ENCODE measurements around the gene PTPRD. TPM values are rescaled to one million over a fixed set of nuclear protein-coding genes. Genes with fewer than 3 reads are reported as not detected.

PTPRD gene
- total RNA-seq, 1 experiment from 2014 or later, result 1.8 TPM

DNA sequence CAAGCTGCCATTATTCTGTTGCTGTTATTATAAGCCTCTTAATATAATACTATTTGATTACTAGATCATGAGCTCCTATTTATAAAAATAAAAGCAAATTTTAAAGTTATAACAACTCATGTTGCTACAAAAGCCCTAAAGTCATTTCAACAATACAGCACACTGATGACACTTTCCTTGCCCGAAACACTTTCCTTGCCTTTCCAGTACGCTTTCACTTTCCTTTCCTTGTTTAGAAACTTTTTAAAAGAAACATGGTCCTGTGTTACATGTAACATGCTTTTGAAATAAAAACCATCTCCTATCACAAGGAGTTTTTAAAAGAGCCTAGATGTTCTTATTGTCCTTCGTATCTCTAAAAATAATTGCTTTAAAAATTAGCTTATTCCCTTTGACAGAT lies 688.4 kb downstream of the PTPRD start:
- TF ChIP-seq, protein P1, sequence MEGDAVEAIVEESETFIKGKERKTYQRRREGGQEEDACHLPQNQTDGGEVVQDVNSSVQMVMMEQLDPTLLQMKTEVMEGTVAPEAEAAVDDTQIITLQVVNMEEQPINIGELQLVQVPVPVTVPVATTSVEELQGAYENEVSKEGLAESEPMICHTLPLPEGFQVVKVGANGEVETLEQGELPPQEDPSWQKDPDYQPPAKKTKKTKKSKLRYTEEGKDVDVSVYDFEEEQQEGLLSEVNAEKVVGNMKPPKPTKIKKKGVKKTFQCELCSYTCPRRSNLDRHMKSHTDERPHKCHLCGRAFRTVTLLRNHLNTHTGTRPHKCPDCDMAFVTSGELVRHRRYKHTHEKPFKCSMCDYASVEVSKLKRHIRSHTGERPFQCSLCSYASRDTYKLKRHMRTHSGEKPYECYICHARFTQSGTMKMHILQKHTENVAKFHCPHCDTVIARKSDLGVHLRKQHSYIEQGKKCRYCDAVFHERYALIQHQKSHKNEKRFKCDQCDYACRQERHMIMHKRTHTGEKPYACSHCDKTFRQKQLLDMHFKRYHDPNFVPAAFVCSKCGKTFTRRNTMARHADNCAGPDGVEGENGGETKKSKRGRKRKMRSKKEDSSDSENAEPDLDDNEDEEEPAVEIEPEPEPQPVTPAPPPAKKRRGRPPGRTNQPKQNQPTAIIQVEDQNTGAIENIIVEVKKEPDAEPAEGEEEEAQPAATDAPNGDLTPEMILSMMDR (IDR thresholded peaks at IDR 0.05; ENCODE audit: unreplicated experiment), result no peak
- Mint-ChIP-seq H3K9me3 (ENCODE audit: low read depth, unreplicated experiment) (no peaks in the 10 kb centered on the region), H3K27ac (ENCODE audit: unreplicated experiment) (no peak overlapping the region), H3K36me3 (ENCODE audit: insufficient read depth, unreplicated experiment) (no peaks in the 10 kb centered on the region), H3K4me1 (ENCODE audit: low read depth, unreplicated experiment) (no peaks in the 10 kb centered on the region), H3K4me3 (ENCODE audit: low read depth, unreplicated experiment) (no peak overlapping the region), H3K27me3 (ENCODE audit: unreplicated experiment) (no peaks in the 10 kb centered on the region)
- intact Hi-C loops (cut with micrococcal nuclease; ENCODE audit: unreplicated experiment), result no loop called here
- CTCF ChIA-PET, result no interaction called here
- no peak for DNase-seq
- no TSS peak for BruUV-seq (replicated peaks)

DNA sequence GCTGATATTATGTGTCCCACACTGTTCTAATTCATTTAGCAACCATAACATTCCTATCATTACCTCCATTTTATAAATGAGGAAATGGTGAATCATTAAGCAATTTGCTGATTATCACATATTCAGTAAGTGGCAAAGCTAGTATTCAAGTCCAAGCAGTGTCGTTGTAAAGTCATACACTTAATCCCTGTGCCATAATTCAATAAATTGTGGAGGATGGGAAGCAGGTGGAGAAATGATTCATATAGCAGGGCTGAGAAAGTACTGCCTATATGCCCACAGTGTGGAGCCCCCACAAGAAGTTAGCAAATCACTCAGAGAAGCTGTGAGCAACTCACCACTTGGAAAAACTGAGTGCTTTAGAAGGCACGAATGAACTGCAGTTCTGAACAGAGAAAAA lies 691.0 kb downstream of the PTPRD start:
- Mint-ChIP-seq H3K9me3 (ENCODE audit: low read depth, unreplicated experiment) (no peaks in the 10 kb centered on the region), H3K4me1 (ENCODE audit: low read depth, unreplicated experiment) (no peaks in the 10 kb centered on the region), H3K36me3 (ENCODE audit: insufficient read depth, unreplicated experiment) (no peaks in the 10 kb centered on the region), H3K27me3 (ENCODE audit: unreplicated experiment) (no peaks in the 10 kb centered on the region), H3K4me3 (ENCODE audit: low read depth, unreplicated experiment) (no peak overlapping the region), H3K27ac (ENCODE audit: unreplicated experiment) (no peak overlapping the region)
- CTCF ChIA-PET, result no interaction called here
- DNase-seq, result no peak
- no TSS peak for BruUV-seq (replicated peaks)
- intact Hi-C loops (cut with micrococcal nuclease; ENCODE audit: unreplicated experiment), result no loop called here
- TF ChIP-seq, protein P1 (IDR thresholded peaks at IDR 0.05; ENCODE audit: unreplicated experiment), result no peak

DNA sequence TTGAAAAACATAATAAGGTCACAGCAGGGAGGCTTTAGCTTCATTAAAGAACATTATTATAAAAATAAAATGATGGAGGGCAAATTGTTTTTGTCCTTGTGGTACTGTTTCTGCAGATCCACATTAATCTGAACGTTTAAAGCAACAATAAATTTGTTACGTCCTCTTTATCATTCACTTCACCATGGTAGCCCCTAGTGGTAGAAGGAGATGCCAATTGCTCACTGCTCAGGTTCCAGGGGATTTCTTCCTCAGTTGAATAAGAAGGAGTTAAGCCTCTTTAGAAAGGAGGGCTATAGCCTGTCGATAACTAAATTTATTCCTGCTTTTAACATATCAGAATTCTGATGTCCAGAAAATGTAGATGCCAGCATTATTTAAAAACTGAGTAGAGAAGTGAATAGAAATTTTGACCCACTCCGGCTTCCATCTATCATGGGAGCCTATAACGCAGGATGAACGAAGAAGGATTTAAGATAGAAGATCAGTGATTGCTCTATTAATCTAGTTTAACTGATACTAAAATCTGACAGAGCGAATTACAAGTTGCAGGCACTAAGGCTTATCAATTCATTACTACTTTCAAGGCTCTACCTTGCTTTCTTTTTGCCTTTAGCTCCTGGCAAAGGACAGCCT lies 692.3 kb downstream of the PTPRD start:
- DNase-seq, result no peak
- Mint-ChIP-seq H3K27ac (ENCODE audit: unreplicated experiment) (no peak overlapping the region), H3K4me3 (ENCODE audit: low read depth, unreplicated experiment) (no peak overlapping the region), H3K36me3 (ENCODE audit: insufficient read depth, unreplicated experiment) (no peaks in the 10 kb centered on the region), H3K27me3 (ENCODE audit: unreplicated experiment) (no peaks in the 10 kb centered on the region), H3K4me1 (ENCODE audit: low read depth, unreplicated experiment) (no peaks in the 10 kb centered on the region), H3K9me3 (ENCODE audit: low read depth, unreplicated experiment) (no peaks in the 10 kb centered on the region)
- intact Hi-C loops (cut with micrococcal nuclease; ENCODE audit: unreplicated experiment), result no loop called here
- BruUV-seq (replicated peaks), result no TSS peak
- CTCF ChIA-PET, result interaction anchor here (1.5 kb wide), 1 partner anchor 22 kb away, joined by 5 read pairs; no protein-coding TSS in a partner anchor
- TF ChIP-seq, protein P1 (IDR thresholded peaks at IDR 0.05; ENCODE audit: unreplicated experiment), result no peak

DNA sequence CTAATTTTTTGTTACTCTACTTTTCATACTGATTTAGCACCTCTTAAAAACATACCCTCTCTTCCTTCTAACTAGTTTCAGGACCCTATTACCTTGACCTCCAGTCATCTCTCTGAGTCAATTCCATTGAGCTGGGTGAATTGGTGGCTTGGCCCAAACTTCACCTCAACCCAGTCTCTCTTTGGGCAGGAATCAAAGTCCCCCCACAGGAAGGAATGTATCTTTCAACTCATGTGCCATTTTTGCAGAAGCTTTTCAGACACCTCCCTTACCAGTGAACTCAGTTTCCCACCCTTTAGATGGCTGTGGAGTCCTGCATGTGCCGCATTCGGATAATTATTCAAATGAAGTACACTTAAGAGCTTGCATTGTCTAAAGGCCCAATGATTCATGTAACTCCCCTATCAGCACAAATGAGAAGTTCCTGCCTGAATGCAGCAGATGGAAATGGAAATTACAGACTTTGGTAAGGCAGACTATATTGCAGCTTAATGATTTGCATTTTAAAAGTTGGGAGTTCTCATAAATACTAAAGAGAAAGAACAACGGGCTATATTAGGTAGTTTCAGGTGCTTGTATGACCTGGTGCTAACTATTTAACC lies 693.5 kb downstream of the PTPRD start:
- CTCF ChIA-PET, result interaction anchor here (1.5 kb wide), 1 partner anchor 23 kb away, joined by 5 read pairs; no protein-coding TSS in a partner anchor
- TF ChIP-seq, protein P1 (IDR thresholded peaks at IDR 0.05; ENCODE audit: unreplicated experiment), result no peak

More for the DNA sequence above, 693.5 kb downstream of the PTPRD start:
- H3K4me3 Mint-ChIP-seq (ENCODE audit: low read depth, unreplicated experiment), result no peak overlapping the region
- intact Hi-C loops (cut with micrococcal nuclease; ENCODE audit: unreplicated experiment), result no loop called here
- DNase-seq, result no peak
- no peaks in the 10 kb centered on the region for H3K4me1 Mint-ChIP-seq (ENCODE audit: low read depth, unreplicated experiment)
- no peak overlapping the region for H3K27ac Mint-ChIP-seq (ENCODE audit: unreplicated experiment)
- H3K9me3 Mint-ChIP-seq (ENCODE audit: low read depth, unreplicated experiment), result no peaks in the 10 kb centered on the region
- no TSS peak for BruUV-seq (replicated peaks)
- no peaks in the 10 kb centered on the region for H3K36me3 Mint-ChIP-seq (ENCODE audit: insufficient read depth, unreplicated experiment)
- H3K27me3 Mint-ChIP-seq (ENCODE audit: unreplicated experiment), result no peaks in the 10 kb centered on the region

Data from Calu3 (cell line).